ENCODE measurements around the gene BBS9. TPM values are rescaled to one million over a fixed set of nuclear protein-coding genes. Genes with fewer than 3 reads are reported as not detected.

BBS9 gene
- total RNA-seq, 4 donors from 2014 or later, result 17.8 to 27.5 (median 24.7) TPM

DNA sequence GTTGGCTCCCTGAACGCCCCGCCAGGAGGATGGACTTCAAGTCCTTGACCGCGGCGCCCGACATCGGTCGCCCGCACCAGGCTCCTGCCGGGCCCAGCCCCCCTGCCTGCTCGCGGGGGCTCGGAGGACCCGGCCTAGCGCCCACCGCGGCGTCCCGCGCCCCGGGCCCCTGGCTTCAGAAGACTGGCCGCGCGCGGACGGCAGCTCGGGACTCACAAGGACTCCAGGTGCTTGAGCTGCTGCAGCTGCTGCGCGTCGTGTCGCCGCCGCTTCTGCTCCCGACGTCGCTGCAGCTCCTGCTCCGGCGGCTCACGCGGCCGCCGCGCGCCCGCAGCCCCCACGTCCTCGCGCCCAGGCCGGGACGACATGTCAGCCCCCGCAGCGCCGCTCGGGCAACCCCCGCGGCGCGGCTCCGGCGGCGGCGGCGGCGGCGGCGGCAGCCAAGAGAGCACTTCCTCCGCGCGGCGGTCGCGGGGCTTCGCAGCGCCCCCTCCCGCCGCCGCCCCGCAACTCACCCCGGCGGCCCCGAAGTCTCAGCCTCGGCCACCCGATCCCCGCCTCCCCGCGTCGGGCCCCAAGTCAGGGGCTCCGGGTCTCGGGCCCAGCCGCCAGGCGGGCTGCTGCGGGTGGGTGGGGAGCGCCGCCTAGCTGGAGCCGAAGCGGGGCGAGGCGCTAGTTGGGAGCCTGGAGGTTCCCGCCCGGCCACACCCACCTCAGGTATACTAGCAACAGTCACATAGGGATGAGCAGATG is 20.2 kb upstream of the BBS9 start, which contains the start of gene RP9:
Gene RP9 (minus strand): TSS at position 400 of the 753 bp plus-strand sequence. CDS start 32 bp downstream, at position 368.
- TF ChIP-seq CTCF (IDR thresholded peaks at IDR 0.05; ENCODE audit: low read depth), result no peak

- no peak for TF ChIP-seq CTCF (IDR thresholded peaks at IDR 0.05; ENCODE audit: low read depth)
These were observed 19.6 kb upstream of the BBS9 start for GRCh38 chr7:33109758-33110238.

GRCh38 chr7:33111614-33112013 is 17.8 kb upstream of the BBS9 start:
- no peak for TF ChIP-seq CTCF (IDR thresholded peaks at IDR 0.05; ENCODE audit: low read depth)

DNA sequence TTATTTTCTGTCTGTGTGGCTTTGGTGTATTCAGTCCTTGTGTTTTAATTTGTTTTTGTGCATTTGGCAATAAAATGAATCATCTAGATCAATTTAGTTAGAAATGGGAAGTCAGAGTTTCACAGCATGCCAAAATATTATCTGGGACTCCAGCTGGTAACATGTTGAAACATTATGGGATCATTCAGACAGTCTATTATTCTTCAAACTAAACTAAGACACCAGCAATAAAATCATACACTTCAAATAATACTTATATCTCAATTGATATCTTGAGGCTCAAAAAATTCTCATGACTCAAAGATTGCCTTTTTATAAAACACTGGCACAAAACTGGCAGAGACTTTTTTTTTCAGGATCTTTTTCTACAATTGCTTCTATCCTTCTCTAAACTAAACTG is 14.4 kb upstream of the BBS9 start:
- TF ChIP-seq CTCF (IDR thresholded peaks at IDR 0.05; ENCODE audit: low read depth), result no peak

DNA sequence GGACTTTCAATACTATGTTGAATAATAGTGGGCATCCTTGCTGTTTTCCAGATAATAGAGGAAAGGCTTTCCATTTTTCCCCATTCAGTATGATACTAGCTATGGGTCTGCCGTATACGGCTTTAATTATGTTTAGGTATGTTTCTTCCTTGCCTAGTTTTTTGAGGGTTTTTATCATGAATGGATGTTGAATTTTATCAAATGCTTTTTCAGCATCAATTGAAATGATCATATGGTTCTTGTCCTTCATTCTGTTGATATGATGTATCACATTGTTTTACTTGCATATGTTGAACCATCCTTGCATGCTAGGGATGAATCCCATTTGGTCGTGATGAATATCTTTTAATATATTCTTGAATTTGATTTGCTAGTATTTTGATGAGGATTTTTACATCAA is 11.0 kb upstream of the BBS9 start:
- no peak for TF ChIP-seq CTCF (IDR thresholded peaks at IDR 0.05; ENCODE audit: low read depth)

- TF ChIP-seq CTCF (IDR thresholded peaks at IDR 0.05; ENCODE audit: low read depth), result no peak
These were observed 2.3 kb upstream of the BBS9 start for GRCh38 chr7:33127085-33127484.

- no peak for TF ChIP-seq CTCF (IDR thresholded peaks at IDR 0.05; ENCODE audit: low read depth)
These were observed 754 bp upstream of the BBS9 start for GRCh38 chr7:33128631-33128989.

All from subcutaneous adipose tissue (tissue), 4 donors.